Fibroblast of lung (primary cell): Measurements from ENCODE around the gene PCGF2. TPM values are rescaled to one million over a fixed set of nuclear protein-coding genes. Genes with fewer than 3 reads are reported as not detected.

ENCODE experiments used
- DNase-seq, 2 donors: peaks; one replicate each; pipeline versions ENCODE4 v3.0.0 to v3.0.0-alpha.2; 2010; ENCODE audit warnings: low read depth in 2 of 2
- H2AFZ ChIP-seq: 2 replicates; pipeline ENCODE4 v1.5.1; 2012; ENCODE audit warnings: low read length, control low read depth, inconsistent platforms
- H3K27ac ChIP-seq: 2 replicates; pipeline ENCODE4 v1.5.1; 2011; ENCODE audit warnings: low read length, control low read depth; ENCODE audit not compliant: insufficient read depth
- H3K27me3 ChIP-seq: 2 replicates; pipeline ENCODE4 v1.5.1; 2011; ENCODE audit warnings: mild to moderate bottlenecking, low read length; ENCODE audit not compliant: control insufficient read depth, insufficient read depth
- H3K36me3 ChIP-seq: 2 replicates; pipeline ENCODE4 v1.5.1; 2011; ENCODE audit warnings: low read length; ENCODE audit not compliant: control insufficient read depth, insufficient read depth
- H3K4me1 ChIP-seq: 2 replicates; pipeline ENCODE4 v1.5.1; 2011; ENCODE audit warnings: low read length; ENCODE audit not compliant: control insufficient read depth, insufficient read depth; ENCODE audit errors: extremely low read depth
- H3K4me2 ChIP-seq: 2 replicates; pipeline ENCODE4 v1.5.1; 2011; ENCODE audit warnings: low read length, control low read depth; ENCODE audit not compliant: insufficient read depth; ENCODE audit errors: extremely low read depth
- H3K4me3 ChIP-seq, 4 experiments: fragments of 200-600 bp in 1 of 4; sonication (generic) in 1 of 4; replicated peaks in 1 of 4; 2 replicates each; pipeline ENCODE4 v1.5.1; 2011 to 2016; ENCODE audit warnings: low read length in 4 of 4, low read depth in 3 of 4, mild to moderate bottlenecking in 3 of 4, control low read depth in 2 of 4, inconsistent platforms in 1 of 4, mixed read lengths in 1 of 4; ENCODE audit not compliant: insufficient read depth in 1 of 4; ENCODE audit errors: control extremely low read depth in 1 of 4
- H3K79me2 ChIP-seq: 2 replicates; pipeline ENCODE4 v1.5.1; 2012; ENCODE audit warnings: mild to moderate bottlenecking, low read length, inconsistent platforms; ENCODE audit not compliant: control insufficient read depth, insufficient read depth
- H3K9ac ChIP-seq: 2 replicates; pipeline ENCODE4 v1.5.1; 2011; ENCODE audit warnings: mild to moderate bottlenecking, low read length, control low read depth; ENCODE audit not compliant: insufficient read depth
- H3K9me3 ChIP-seq: 2 replicates; pipeline ENCODE4 v1.5.1; 2012; ENCODE audit warnings: low read depth, low read length; ENCODE audit not compliant: control insufficient read depth, insufficient read depth
- H4K20me1 ChIP-seq: 2 replicates; pipeline ENCODE4 v1.5.1; 2011; ENCODE audit warnings: low read length; ENCODE audit not compliant: control insufficient read depth, insufficient read depth; ENCODE audit errors: extremely low read depth
- CTCF ChIP-seq, 2 donors: IDR thresholded peaks in 1 of 2; conservative IDR thresholded peaks in 1 of 2; 1 replicate in 1 of 2; 2 replicates in 1 of 2; pipeline ENCODE4 v1.5.1; 2011 to 2012; ENCODE audit warnings: low read length in 2 of 2, control low read depth in 1 of 2, inconsistent platforms in 1 of 2, low read depth in 1 of 2, mild to moderate bottlenecking in 1 of 2
- EZH2 ChIP-seq: IDR thresholded peaks from 2 replicates; pipeline ENCODE4 v1.5.1; 2012; ENCODE audit warnings: low read length, control low read depth, mild to moderate bottlenecking; ENCODE audit errors: missing control alignments
- polyA plus RNA-seq, 2 donors: library from polyadenylated mRNA; depleted of rRNA in 1 of 2; stranded (reverse) in 1 of 2; unstranded in 1 of 2; fragments of >200 nt; gene quantifications; 2 replicates each; pipeline ENCODE4 v1.2.1, GENCODE V29; 2011 to 2012; ENCODE audit warnings: missing spikeins in 1 of 2
- total RNA-seq: library from RNA; depleted of rRNA; stranded (reverse); fragments of >200 nt; gene quantifications from 2 replicates; pipeline ENCODE4 v1.2.1, GENCODE V29; 2014

The PCGF2 gene
- total and polyA plus RNA-seq, 2 donors (not counting 1 experiment from before 2014, with no cell fraction given) = 4.0 to 8.0 TPM

GRCh38 chr17:38773258-38773657, 25.1 kb upstream of the PCGF2 start:
- no peaks in the 10 kb centered on the region for H3K79me2 ChIP-seq

GRCh38 chr17:38768417-38768816, 20.3 kb upstream of the PCGF2 start:
- H3K4me2 ChIP-seq = no peak overlapping the region
- H2AFZ ChIP-seq = no peak overlapping the region
- no peak overlapping the region for H3K27ac ChIP-seq
- H3K4me3 ChIP-seq = no peak overlapping the region
- H4K20me1 ChIP-seq = no peaks in the 10 kb centered on the region
- TF ChIP-seq CTCF (conservative IDR thresholded peaks at IDR 0.05 in 1 of 2, IDR thresholded peaks at IDR 0.05 in 1 of 2; ENCODE audit: low read depth in 1 of 2, low read length in 2 of 2) (no peak), EZH2 (no peak)
- H3K9me3 ChIP-seq = no peaks in the 10 kb centered on the region
- H3K27me3 ChIP-seq = no peaks in the 10 kb centered on the region
- DNase-seq = no peak
- peaks cover 16% of the 10 kb centered on the region for H3K36me3 ChIP-seq
- H3K4me1 ChIP-seq = no peaks in the 10 kb centered on the region
- no peak overlapping the region for H3K9ac ChIP-seq
- no peaks in the 10 kb centered on the region for H3K79me2 ChIP-seq

More at GRCh38 chr17:38773258-38773657, 25.1 kb upstream of the PCGF2 start:
- Histone ChIP-seq H3K4me2 (no peak overlapping the region), H3K4me3 (no peak overlapping the region), H3K36me3 (peaks cover 20% of the 10 kb centered on the region), H3K9ac (no peak overlapping the region), H3K9me3 (no peaks in the 10 kb centered on the region), H3K27me3 (no peaks in the 10 kb centered on the region), H2AFZ (no peak overlapping the region), H4K20me1 (no peaks in the 10 kb centered on the region), H3K4me1 (no peaks in the 10 kb centered on the region), H3K27ac (no peak overlapping the region)
- no peak for DNase-seq
- TF ChIP-seq EZH2 (no peak), CTCF (conservative IDR thresholded peaks at IDR 0.05 in 1 of 2, IDR thresholded peaks at IDR 0.05 in 1 of 2; ENCODE audit: low read depth in 1 of 2, low read length in 2 of 2) (no peak)

GRCh38 chr17:38766341-38766740, 18.2 kb upstream of the PCGF2 start:
- Histone ChIP-seq H4K20me1 (no peaks in the 10 kb centered on the region), H3K4me1 (no peaks in the 10 kb centered on the region), H3K36me3 (peaks cover 21% of the 10 kb centered on the region), H3K79me2 (no peaks in the 10 kb centered on the region), H2AFZ (no peak overlapping the region), H3K4me3 (no peak overlapping the region), H3K4me2 (no peak overlapping the region), H3K9me3 (no peaks in the 10 kb centered on the region), H3K27me3 (no peaks in the 10 kb centered on the region), H3K27ac (no peak overlapping the region), H3K9ac (no peak overlapping the region)
- no peak for DNase-seq
- no peak for TF ChIP-seq EZH2
- no peak for TF ChIP-seq CTCF (conservative IDR thresholded peaks at IDR 0.05 in 1 of 2, IDR thresholded peaks at IDR 0.05 in 1 of 2; ENCODE audit: low read depth in 1 of 2, low read length in 2 of 2)
